Tibial nerve (tissue), 3 donors: Measurements from ENCODE around the gene CASP1.

Experiments
- POLR2A ChIP-seq, 2 donors: fragments of 450-650 bp; IDR thresholded peaks; one replicate each; pipeline ENCODE4 v1.6.1; 2017; ENCODE audit warnings: antibody characterized with exemption in 2 of 2, mild to moderate bottlenecking in 2 of 2, moderate library complexity in 2 of 2
- TF ChIP-seq, protein P1 (sequence below), 5 experiments: fragments of 200-600 bp in 3 of 5; fragments of 450-650 bp in 2 of 5; sonication (generic) in 3 of 5; IDR thresholded peaks; one replicate each; pipeline ENCODE4 v1.5.1; 2016 to 2019; ENCODE audit warnings: antibody characterized with exemption in 5 of 5, mild to moderate bottlenecking in 3 of 5, moderate library complexity in 2 of 5

DNA sequence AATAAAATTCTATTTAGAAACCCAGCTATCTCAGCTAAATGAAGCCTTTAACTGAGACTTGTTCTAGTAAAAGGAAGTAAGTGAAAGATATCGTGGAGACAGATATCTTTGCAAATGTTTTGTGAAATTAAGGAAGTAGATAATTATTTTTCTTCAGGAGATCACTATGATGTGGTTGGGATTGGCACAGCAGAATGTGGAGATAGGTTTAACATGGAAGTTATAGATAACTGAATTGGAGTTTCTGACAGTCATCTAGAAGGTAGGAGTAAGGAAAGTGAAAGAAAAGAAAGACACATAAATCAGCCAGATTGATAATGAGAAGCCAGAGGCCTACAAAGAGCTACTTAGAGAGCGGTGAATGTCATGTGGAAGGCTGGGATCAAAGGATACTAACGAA, 7.3 kb downstream of the CASP1 start:
- TF ChIP-seq, protein P1, sequence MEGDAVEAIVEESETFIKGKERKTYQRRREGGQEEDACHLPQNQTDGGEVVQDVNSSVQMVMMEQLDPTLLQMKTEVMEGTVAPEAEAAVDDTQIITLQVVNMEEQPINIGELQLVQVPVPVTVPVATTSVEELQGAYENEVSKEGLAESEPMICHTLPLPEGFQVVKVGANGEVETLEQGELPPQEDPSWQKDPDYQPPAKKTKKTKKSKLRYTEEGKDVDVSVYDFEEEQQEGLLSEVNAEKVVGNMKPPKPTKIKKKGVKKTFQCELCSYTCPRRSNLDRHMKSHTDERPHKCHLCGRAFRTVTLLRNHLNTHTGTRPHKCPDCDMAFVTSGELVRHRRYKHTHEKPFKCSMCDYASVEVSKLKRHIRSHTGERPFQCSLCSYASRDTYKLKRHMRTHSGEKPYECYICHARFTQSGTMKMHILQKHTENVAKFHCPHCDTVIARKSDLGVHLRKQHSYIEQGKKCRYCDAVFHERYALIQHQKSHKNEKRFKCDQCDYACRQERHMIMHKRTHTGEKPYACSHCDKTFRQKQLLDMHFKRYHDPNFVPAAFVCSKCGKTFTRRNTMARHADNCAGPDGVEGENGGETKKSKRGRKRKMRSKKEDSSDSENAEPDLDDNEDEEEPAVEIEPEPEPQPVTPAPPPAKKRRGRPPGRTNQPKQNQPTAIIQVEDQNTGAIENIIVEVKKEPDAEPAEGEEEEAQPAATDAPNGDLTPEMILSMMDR (IDR thresholded peaks at IDR 0.05): no peak
- TF ChIP-seq POLR2A (IDR thresholded peaks at IDR 0.05): no peak
